CD4-positive, alpha-beta T cell treated with Interleukin-17A for 1 hour (primary cell): Measurements from ENCODE around the gene CLASP2.
"Not testable (repeated sequence)": the region's sequence is repeated elsewhere in the genome, so short reads cannot be mapped to it uniquely, and the experiment has no call there.

Source experiments
- DNase-seq: peaks from one replicate; pipeline ENCODE4 v3.0.0-alpha.2; 2020

Gene CLASP2

GRCh38 chr3:33447958-33448357 is 270.1 kb downstream of the CLASP2 start:
- no peak for DNase-seq

DNA sequence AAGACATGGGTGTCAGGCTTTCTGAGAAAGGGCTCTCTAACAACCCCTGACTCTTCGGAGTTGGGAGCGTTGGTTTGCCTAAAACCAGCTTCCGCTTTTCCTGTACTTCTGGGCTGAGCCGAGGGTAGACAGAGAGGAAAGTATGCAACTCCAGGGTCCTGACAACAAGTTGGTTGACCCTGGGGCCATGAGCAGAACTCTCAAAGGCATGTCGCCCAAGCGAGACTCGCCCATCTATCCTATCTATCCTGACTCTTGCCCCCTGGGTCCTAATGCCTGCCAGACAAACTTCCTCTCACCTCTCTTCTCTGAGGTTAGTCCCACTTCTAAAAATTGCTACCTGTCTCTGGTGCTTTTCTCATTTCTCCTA is 270.8 kb downstream of the CLASP2 start:
- DNase-seq: not testable (repeated sequence)
